GM12874 (cell line): ENCODE data around the gene RAC2.

Experiments used
- CTCF ChIP-seq: IDR thresholded peaks from 2 replicates; pipeline ENCODE4 v1.5.1; 2011; ENCODE audit warnings: low read depth, mild to moderate bottlenecking, control low read depth, low read length, moderate library complexity; ENCODE audit not compliant: insufficient read depth

Gene RAC2

GRCh38 chr22:37182101-37182948 is 61.7 kb downstream of the RAC2 start:
- no peak for TF ChIP-seq CTCF

- TF ChIP-seq CTCF = no peak
These were observed 62.4 kb downstream of the RAC2 start for GRCh38 chr22:37181681-37182080.

- no peak for TF ChIP-seq CTCF
These were observed 63.4 kb downstream of the RAC2 start for GRCh38 chr22:37180531-37181231.

- no peak for TF ChIP-seq CTCF
These were observed 64.2 kb downstream of the RAC2 start for GRCh38 chr22:37179622-37180420.

GRCh38 chr22:37179126-37179470 is 65.0 kb downstream of the RAC2 start:
- TF ChIP-seq CTCF = no peak

GRCh38 chr22:37178350-37179125 is 65.5 kb downstream of the RAC2 start:
- TF ChIP-seq CTCF = no peak
